H9 (cell line): ENCODE results near the gene SELENOF. TPM values are rescaled to one million over a fixed set of nuclear protein-coding genes. Genes with fewer than 3 reads are reported as not detected.

Source experiments
- DNase-seq: peaks from one replicate; pipeline ENCODE4 v3.0.0-alpha.2; 2017
- H2AFZ ChIP-seq: one replicate; pipeline ENCODE4 v1.6.1; 2013; ENCODE audit warnings: mild to moderate bottlenecking, low read length, control low read depth, moderate library complexity
- H2AK5ac ChIP-seq: 2 replicates; pipeline ENCODE4 v1.6.1; 2013; ENCODE audit warnings: low read length, control low read depth, mixed read lengths; ENCODE audit not compliant: insufficient read length
- H2BK120ac ChIP-seq: one replicate; pipeline ENCODE4 v1.6.1; 2013; ENCODE audit warnings: low read depth, mild to moderate bottlenecking, low read length, control low read depth, inconsistent platforms; ENCODE audit not compliant: poor library complexity, severe bottlenecking
- H2BK12ac ChIP-seq: 2 replicates; pipeline ENCODE4 v1.6.1; 2013; ENCODE audit warnings: low read length, control low read depth, mixed read lengths, low read depth; ENCODE audit not compliant: insufficient read length
- H2BK15ac ChIP-seq: 2 replicates; pipeline ENCODE4 v1.6.1; 2013; ENCODE audit warnings: low read depth, low read length, control low read depth
- H2BK20ac ChIP-seq: one replicate; pipeline ENCODE4 v1.6.1; 2013; ENCODE audit warnings: low read depth, mild to moderate bottlenecking, low read length, control low read depth, inconsistent platforms; ENCODE audit not compliant: poor library complexity, severe bottlenecking
- H2BK5ac ChIP-seq: 2 replicates; pipeline ENCODE4 v1.6.1; 2013; ENCODE audit warnings: low read length, control low read depth, mixed read lengths; ENCODE audit not compliant: insufficient read length
- H3K14ac ChIP-seq: 2 replicates; pipeline ENCODE4 v1.6.1; 2013; ENCODE audit warnings: low read length, control low read depth; ENCODE audit not compliant: insufficient read depth
- H3K18ac ChIP-seq: 2 replicates; pipeline ENCODE4 v1.6.1; 2013; ENCODE audit warnings: low read depth, mild to moderate bottlenecking, mixed read lengths, low read length, control low read depth; ENCODE audit not compliant: insufficient read length
- H3K23ac ChIP-seq: 2 replicates; pipeline ENCODE4 v1.6.1; 2013; ENCODE audit warnings: low read length, control low read depth, mixed read lengths, low read depth; ENCODE audit not compliant: insufficient read length
- H3K23me2 ChIP-seq: 2 replicates; pipeline ENCODE4 v1.6.1; 2013; ENCODE audit warnings: low read depth, mild to moderate bottlenecking, mixed read lengths, low read length, control low read depth; ENCODE audit not compliant: insufficient read length, poor library complexity, severe bottlenecking
- H3K27ac ChIP-seq: 2 replicates; pipeline ENCODE4 v1.5.1; 2013; ENCODE audit warnings: low read length, control low read depth, mixed read lengths, low read depth; ENCODE audit not compliant: insufficient read length
- H3K27me3 ChIP-seq: 2 replicates; pipeline ENCODE4 v1.6.1; 2013; ENCODE audit warnings: low read length, control low read depth, inconsistent platforms; ENCODE audit not compliant: insufficient read depth
- H3K4ac ChIP-seq: 2 replicates; pipeline ENCODE4 v1.6.1; 2013; ENCODE audit warnings: low read depth, mild to moderate bottlenecking, control low read depth, inconsistent platforms, low read length, moderate library complexity
- H3K4me1 ChIP-seq: 2 replicates; pipeline ENCODE4 v1.6.1; 2013; ENCODE audit warnings: low read length, control low read depth, inconsistent platforms; ENCODE audit not compliant: insufficient read depth
- H3K4me2 ChIP-seq: 2 replicates; pipeline ENCODE4 v1.6.1; 2013; ENCODE audit warnings: low read length, control low read depth, mixed read lengths; ENCODE audit not compliant: insufficient read length, insufficient read depth
- H3K56ac ChIP-seq: 2 replicates; pipeline ENCODE4 v1.6.1; 2013; ENCODE audit warnings: low read depth, mild to moderate bottlenecking, mixed read lengths, low read length, control low read depth; ENCODE audit not compliant: insufficient read length
- H3K79me1 ChIP-seq: 2 replicates; pipeline ENCODE4 v1.6.1; 2013; ENCODE audit warnings: low read depth, mild to moderate bottlenecking, moderate library complexity, low read length, control low read depth, inconsistent platforms; ENCODE audit not compliant: insufficient read depth, poor library complexity, severe bottlenecking
- H3K79me2 ChIP-seq: 2 replicates; pipeline ENCODE4 v1.6.1; 2013; ENCODE audit warnings: low read length, control low read depth, inconsistent platforms; ENCODE audit not compliant: insufficient read depth
- H3K9ac ChIP-seq: 2 replicates; pipeline ENCODE4 v1.6.1; 2013; ENCODE audit warnings: low read length, control low read depth, mixed read lengths; ENCODE audit not compliant: insufficient read length; ENCODE audit errors: extremely low read depth
- H3K9me3 ChIP-seq: one replicate; pipeline ENCODE4 v1.6.1; 2013; ENCODE audit warnings: low read depth, low read length, inconsistent platforms; ENCODE audit not compliant: control insufficient read depth
- H3T11ph ChIP-seq: one replicate; pipeline ENCODE4 v1.6.1; 2013; ENCODE audit warnings: mild to moderate bottlenecking, low read length, control low read depth, inconsistent platforms
- H4K20me1 ChIP-seq: one replicate; pipeline ENCODE4 v1.6.1; 2013; ENCODE audit not compliant: control insufficient read depth, insufficient read length, insufficient read depth
- H4K5ac ChIP-seq: 2 replicates; pipeline ENCODE4 v1.6.1; 2013; ENCODE audit warnings: low read depth, mild to moderate bottlenecking, mixed read lengths, low read length, control low read depth; ENCODE audit not compliant: insufficient read length
- H4K8ac ChIP-seq: replicated peaks from 2 replicates; pipeline ENCODE4 v1.6.1; 2013; ENCODE audit warnings: low read length, control low read depth, mixed read lengths, low read depth; ENCODE audit not compliant: insufficient read length
- H4K91ac ChIP-seq: 2 replicates; pipeline ENCODE4 v1.6.1; 2013; ENCODE audit warnings: low read depth, mild to moderate bottlenecking, moderate library complexity, mixed read lengths, low read length, control low read depth; ENCODE audit not compliant: insufficient read length
- H3K27ac Mint-ChIP-seq, 3 experiments: 2 replicates in 2 of 3; 3 replicates in 1 of 3; pipeline ENCODE4 v1.8.0; 2020 to 2021; ENCODE audit warnings: mixed read lengths in 3 of 3, mild to moderate bottlenecking in 1 of 3, moderate library complexity in 1 of 3
- H3K27me3 Mint-ChIP-seq: 2 replicates; pipeline ENCODE4 v1.8.0; 2021; ENCODE audit warnings: low read depth, mild to moderate bottlenecking, moderate library complexity, mixed read lengths
- H3K36me3 Mint-ChIP-seq, 3 experiments: 2 replicates in 2 of 3; 3 replicates in 1 of 3; pipeline ENCODE4 v1.8.0; 2020 to 2021; ENCODE audit warnings: low read depth in 3 of 3, mixed read lengths in 3 of 3; ENCODE audit not compliant: insufficient read depth in 1 of 3
- H3K4me1 Mint-ChIP-seq, 2 experiments: 2 replicates each; pipeline ENCODE4 v1.8.0; 2020; ENCODE audit warnings: mixed read lengths in 2 of 2
- H3K4me3 Mint-ChIP-seq, 2 experiments: 2 replicates in 1 of 2; 3 replicates in 1 of 2; pipeline ENCODE4 v1.8.0; 2020 to 2021; ENCODE audit warnings: mild to moderate bottlenecking in 2 of 2, mixed read lengths in 2 of 2, moderate library complexity in 1 of 2
- H3K9me3 Mint-ChIP-seq, 2 experiments: 2 replicates in 1 of 2; 3 replicates in 1 of 2; pipeline ENCODE4 v1.8.0; 2020; ENCODE audit warnings: mild to moderate bottlenecking in 2 of 2, mixed read lengths in 2 of 2, moderate library complexity in 1 of 2
- WGBS: extraction: QIAGEN DNeasy Blood & Tissue Kit; methylation state at CpG from one replicate; pipeline ENCODE4 v1.1.7; 2013; ENCODE audit warnings: missing lambda C conversion rate, low lambda C conversion rate, mixed read lengths; ENCODE audit not compliant: insufficient read length; ENCODE audit errors: extremely low coverage; 5-methylcytosine and 5-hydroxymethylcytosine counted together
- total RNA-seq: library from RNA; stranded (reverse); gene quantifications from 2 replicates; pipeline ENCODE4 v1.2.1, GENCODE V29; 2021
- TF ChIP-seq, protein P1 (sequence below): fragments of 200-600 bp; sonication (generic); conservative IDR thresholded peaks from 3 replicates; pipeline ENCODE4 v1.8.0; 2021; ENCODE audit warnings: antibody characterized with exemption, mild to moderate bottlenecking

The SELENOF gene
- total RNA-seq, 1 experiment from 2014 or later, result 143 TPM

DNA sequence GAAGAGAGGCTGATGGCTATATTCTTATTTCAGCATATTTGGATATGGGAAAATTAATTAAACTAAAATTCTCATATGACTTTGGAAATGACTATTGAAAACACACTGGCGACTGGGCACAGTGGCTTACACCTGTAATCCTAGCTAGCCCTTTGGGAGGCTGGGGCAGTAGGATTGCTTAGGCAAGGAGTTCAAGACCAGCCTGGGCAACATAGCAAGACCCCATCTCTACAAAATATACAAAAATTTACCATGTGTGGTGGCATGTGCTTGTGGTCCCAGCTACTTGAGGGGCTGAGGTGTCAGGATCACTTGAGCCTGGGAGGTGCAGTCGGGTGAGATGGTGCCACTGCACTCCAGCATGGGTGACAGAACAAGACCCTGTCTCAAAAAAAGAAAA, 26.7 kb upstream of the SELENOF start:
- no peak overlapping the region for H2BK15ac ChIP-seq
- H3K4ac ChIP-seq, result no peak overlapping the region
- no peak overlapping the region for H2BK12ac ChIP-seq
- no peaks in the 10 kb centered on the region for H3K4me1 ChIP-seq
- TF ChIP-seq, protein P1, sequence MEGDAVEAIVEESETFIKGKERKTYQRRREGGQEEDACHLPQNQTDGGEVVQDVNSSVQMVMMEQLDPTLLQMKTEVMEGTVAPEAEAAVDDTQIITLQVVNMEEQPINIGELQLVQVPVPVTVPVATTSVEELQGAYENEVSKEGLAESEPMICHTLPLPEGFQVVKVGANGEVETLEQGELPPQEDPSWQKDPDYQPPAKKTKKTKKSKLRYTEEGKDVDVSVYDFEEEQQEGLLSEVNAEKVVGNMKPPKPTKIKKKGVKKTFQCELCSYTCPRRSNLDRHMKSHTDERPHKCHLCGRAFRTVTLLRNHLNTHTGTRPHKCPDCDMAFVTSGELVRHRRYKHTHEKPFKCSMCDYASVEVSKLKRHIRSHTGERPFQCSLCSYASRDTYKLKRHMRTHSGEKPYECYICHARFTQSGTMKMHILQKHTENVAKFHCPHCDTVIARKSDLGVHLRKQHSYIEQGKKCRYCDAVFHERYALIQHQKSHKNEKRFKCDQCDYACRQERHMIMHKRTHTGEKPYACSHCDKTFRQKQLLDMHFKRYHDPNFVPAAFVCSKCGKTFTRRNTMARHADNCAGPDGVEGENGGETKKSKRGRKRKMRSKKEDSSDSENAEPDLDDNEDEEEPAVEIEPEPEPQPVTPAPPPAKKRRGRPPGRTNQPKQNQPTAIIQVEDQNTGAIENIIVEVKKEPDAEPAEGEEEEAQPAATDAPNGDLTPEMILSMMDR, result no peak
- no peak overlapping the region; a peak in 1 of 7 replicates for H3K27ac Mint-ChIP-seq
- H4K8ac ChIP-seq, result no peak overlapping the region
- H3K14ac ChIP-seq, result no peak overlapping the region
- WGBS, result no CpG with 5 or more reads among the region's 2 CpGs
- H4K5ac ChIP-seq, result no peak overlapping the region
- no peaks in the 10 kb centered on the region for H3K9me3 ChIP-seq
- no peak overlapping the region for H2BK5ac ChIP-seq
- H3K36me3 Mint-ChIP-seq, result no peaks in the 10 kb centered on the region
- H3K4me2 ChIP-seq, result no peak overlapping the region
- no peak overlapping the region for H4K91ac ChIP-seq
- peaks cover 8% of the 10 kb centered on the region; the same call in 1 of the 2 replicates for H3K79me2 ChIP-seq
- H3K23me2 ChIP-seq, result no peaks in the 10 kb centered on the region
- H3K9me3 Mint-ChIP-seq, result no peaks in the 10 kb centered on the region
- H3K27me3 ChIP-seq, result no peaks in the 10 kb centered on the region
- H2BK20ac ChIP-seq, result no peak overlapping the region
- peaks cover 3% of the 10 kb centered on the region for H3K79me1 ChIP-seq
- H3K27ac ChIP-seq, result no peak overlapping the region
- no peak for DNase-seq
- no peak overlapping the region for H2AFZ ChIP-seq
- H3K56ac ChIP-seq, result no peak overlapping the region
- H3K4me1 Mint-ChIP-seq, result peaks cover 21% of the 10 kb centered on the region in 2 experiments
- H2BK120ac ChIP-seq, result no peak overlapping the region
- no peak overlapping the region for H2AK5ac ChIP-seq
- no peak overlapping the region for H3T11ph ChIP-seq
- no peak overlapping the region for H3K18ac ChIP-seq
- no peak overlapping the region for H3K23ac ChIP-seq
- H3K9ac ChIP-seq, result no peak overlapping the region
- H4K20me1 ChIP-seq, result no peaks in the 10 kb centered on the region
- no peaks in the 10 kb centered on the region for H3K27me3 Mint-ChIP-seq
- H3K4me3 Mint-ChIP-seq, result no peak overlapping the region
